Right ventricle myocardium superior (tissue), 1 donor: ENCODE results near the gene HOATZ. TPM values are rescaled to one million over a fixed set of nuclear protein-coding genes. Genes with fewer than 3 reads are reported as not detected.

Source experiments
- ATAC-seq: fragments of 200-7000 bp; cut with Tn5 transposase; one replicate; pipeline ENCODE4 v1.9.1; 2020; ENCODE audit warnings: mild to moderate bottlenecking; ENCODE audit not compliant: poor library complexity
- DNase-seq: peaks from one replicate; pipeline ENCODE4 v3.0.0-alpha.2; 2020
- intact Hi-C: fragments of 100-400 bp; cut with DNase I; formaldehyde crosslinking; loops from one replicate; pipeline ENCODE4 v1.11.2; 2022
- long read RNA-seq: library from polyadenylated mRNA; unstranded; transcript quantifications from one replicate; pipeline ENCODE4 v2.0.0, GENCODE V29; 2021
- total RNA-seq: library from RNA; stranded (reverse); fragmentation: NEBNext Ultra II Directional; extraction: Animal tissue kit (Norgen Biotek cat#: 25700); gene quantifications from one replicate; pipeline ENCODE4 v1.2.1, GENCODE V29; 2021
- donor health status: DM: no; HTN: yes; CAD: no; lungs with severe emphysema.

Gene HOATZ
- not detected for total RNA-seq
- long read RNA-seq = 0 reads

DNA sequence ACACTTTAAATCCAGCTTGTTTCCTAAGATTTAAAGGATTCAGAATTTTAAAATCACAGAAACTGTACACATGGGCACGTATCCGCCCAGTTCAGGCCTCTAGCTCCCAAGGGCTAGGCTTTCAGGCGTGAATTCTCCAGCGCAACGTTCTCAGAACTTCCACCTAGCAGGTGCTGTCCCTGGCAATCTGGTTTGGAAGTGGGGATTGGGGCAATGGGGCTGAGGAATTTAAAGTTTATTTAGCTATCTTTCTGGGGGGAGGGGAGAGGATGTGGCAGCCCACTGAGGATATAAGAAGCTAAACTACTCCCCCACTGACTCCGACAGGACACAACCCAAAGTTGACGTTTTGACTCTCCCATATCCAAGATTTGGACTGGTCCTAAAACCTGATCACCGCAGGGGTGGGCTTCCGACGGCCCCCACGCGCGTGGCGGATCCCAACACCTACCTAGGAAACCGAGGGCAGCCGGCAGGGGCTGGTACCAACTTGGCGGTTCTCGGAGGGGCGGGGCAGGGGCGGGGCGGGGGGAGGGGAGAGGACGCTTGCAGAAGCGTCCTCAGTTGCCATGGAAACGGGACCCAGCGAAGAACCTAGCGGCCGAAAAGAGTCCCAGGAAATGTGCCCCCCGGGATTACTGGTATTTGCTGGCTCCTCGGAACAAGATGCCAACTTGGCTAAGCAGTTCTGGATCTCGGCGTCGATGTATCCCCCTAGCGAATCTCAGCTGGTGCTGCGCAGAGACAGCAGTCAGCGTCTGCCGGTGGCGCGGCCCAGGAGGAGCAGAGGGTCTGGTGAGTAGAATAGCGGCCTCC lies at the start of gene HOATZ:
Gene HOATZ, plus strand, starts transcription at position 563 of the 816 bp plus-strand sequence. Its CDS starts 7 bp downstream, at position 570.
- ATAC-seq = no peak
- no peak for DNase-seq
- intact Hi-C loops = no loop called here

DNA sequence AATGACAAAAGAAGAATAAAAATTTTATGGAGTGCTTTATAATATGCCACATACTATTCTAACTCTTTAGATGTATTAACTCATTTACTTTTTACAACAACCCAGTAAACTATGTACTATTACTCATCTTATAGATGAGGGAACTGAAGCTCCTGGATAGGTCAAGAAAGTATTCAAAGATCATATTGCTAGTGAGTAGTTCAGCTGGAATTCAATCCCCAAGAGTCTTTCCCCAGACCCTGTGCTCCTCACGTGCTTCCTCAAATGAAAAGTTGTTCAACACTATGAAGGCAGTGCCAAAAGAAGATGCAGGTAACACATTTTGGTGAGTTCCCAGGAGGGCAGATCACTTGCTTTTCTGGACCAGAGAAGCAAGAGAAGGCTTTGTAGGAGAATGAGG lies 49.2 kb upstream of the HOATZ start:
- no peak for DNase-seq
- no peak for ATAC-seq
- intact Hi-C loops = no loop called here

- no peak for ATAC-seq
- intact Hi-C loops = no loop called here
- no peak for DNase-seq
Measured at GRCh38 chr11:111466615-111467014, 48.0 kb upstream of the HOATZ start.

- intact Hi-C loops = no loop called here
- DNase-seq (no peak), ATAC-seq (no peak)
Measured at GRCh38 chr11:111469200-111469599, 45.4 kb upstream of the HOATZ start.

DNA sequence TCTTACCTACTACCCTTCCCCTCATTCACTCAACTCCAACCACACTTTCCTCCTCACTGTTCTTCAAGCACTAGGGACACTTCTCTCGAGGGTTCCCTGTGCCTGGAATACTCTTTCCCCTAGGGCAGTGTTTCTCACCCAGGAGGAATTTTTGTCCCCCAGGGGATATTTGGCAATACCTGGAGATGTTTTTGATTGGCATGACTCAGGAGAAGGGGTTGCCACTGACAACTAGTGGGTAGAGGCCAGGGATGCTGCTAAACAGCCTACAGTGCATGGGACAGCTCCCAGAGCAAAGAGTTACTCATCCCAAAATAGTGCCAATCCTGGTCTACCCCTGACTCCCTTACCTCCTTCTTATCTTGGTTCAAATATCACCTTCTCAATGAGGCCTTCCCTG lies 42.4 kb upstream of the HOATZ start:
- no peak for DNase-seq
- no peak for ATAC-seq
- intact Hi-C loops = no loop called here

DNA sequence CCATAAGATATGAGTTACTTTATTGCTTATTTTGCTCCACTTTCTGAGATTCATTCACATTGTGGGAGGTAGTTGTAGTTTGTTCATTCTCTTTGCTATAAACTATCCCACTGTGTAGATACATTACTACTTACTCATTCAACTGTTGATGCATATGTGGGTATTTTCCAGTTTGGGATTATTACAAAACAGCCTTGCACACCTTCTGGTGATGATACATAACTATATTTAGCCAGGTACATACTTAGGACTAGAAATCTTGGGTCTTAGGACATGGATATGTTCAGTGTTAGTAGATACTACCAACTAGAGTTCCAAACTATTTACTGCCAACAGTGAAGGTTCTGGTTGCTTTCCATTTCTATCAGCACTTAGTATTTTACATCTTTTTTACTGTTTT lies 40.1 kb upstream of the HOATZ start:
- DNase-seq = no peak
- intact Hi-C loops = no loop called here
- ATAC-seq = no peak

DNA sequence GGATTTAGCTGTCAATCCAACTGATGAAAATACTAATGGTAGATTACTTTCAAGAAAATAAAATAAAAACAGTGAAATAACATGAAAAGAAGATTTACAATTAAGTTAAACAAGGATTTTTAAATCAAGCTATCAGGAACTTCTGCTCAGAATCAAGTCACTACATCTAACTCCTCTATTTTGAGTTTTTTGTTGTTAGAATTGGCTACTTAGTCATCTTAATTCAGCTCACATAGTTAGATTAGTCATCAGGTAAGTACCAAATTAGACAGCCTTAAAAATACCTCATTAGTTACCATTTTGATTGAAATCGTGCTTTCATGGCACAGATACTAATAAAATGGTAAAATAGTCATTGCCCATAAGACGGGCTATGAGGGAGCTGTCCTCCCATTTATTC lies 38.2 kb upstream of the HOATZ start:
- DNase-seq = no peak
- no peak for ATAC-seq
- intact Hi-C loops = no loop called here

DNA sequence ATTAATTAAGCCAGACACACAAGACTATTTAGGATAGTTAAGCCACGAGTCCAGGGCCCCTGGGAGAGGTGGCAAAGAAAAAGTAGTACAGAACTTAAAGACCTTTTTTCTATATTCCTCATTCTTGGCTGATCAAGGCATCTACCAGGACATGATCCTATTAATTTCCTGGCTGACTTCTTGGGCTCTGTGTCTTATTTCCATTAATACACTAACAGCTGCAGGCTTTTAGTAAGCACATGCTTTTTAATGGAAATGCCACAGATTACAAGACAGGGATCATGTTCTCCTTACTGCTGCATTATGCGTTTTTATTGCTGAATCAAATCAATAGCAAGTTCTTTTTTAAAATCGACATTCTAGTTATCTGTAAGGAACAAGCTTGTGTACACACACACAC lies 37.6 kb upstream of the HOATZ start:
- DNase-seq = no peak
- intact Hi-C loops = no loop called here
- no peak for ATAC-seq

DNA sequence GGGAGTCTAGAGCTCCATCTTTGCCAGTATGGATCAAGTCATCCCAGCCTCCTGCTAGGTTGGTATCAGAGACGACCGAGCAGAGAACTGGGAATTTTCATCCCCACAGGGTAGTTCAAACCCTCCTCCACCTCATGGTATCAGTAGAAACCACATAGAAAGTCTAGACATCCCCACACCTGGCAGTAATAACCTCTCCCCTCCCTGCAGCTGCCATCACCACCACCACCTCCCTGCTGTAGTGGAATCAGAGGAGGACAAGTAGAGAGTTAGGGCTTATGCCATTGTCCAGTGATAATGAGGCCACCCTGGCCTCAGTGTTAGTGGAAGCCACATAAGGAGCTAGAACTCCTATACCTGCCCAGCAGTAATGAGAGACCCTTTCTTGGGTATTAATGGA lies 36.7 kb upstream of the HOATZ start:
- intact Hi-C loops = no loop called here
- DNase-seq = no peak
- ATAC-seq = no peak

- intact Hi-C loops = no loop called here
- DNase-seq = no peak
- no peak for ATAC-seq
Measured at GRCh38 chr11:111479666-111480065, 34.9 kb upstream of the HOATZ start.

GRCh38 chr11:111483431-111483830 lies 31.1 kb upstream of the HOATZ start:
- ATAC-seq (no peak), DNase-seq (no peak)
- intact Hi-C loops = no loop called here

GRCh38 chr11:111490496-111490895 lies 24.1 kb upstream of the HOATZ start:
- intact Hi-C loops = no loop called here
- DNase-seq (no peak), ATAC-seq (no peak)

GRCh38 chr11:111494040-111494439 lies 20.5 kb upstream of the HOATZ start:
- ATAC-seq = no peak
- no peak for DNase-seq
- intact Hi-C loops = no loop called here

- ATAC-seq (no peak), DNase-seq (no peak)
- intact Hi-C loops = no loop called here
Measured at GRCh38 chr11:111499483-111499882, 15.1 kb upstream of the HOATZ start.

DNA sequence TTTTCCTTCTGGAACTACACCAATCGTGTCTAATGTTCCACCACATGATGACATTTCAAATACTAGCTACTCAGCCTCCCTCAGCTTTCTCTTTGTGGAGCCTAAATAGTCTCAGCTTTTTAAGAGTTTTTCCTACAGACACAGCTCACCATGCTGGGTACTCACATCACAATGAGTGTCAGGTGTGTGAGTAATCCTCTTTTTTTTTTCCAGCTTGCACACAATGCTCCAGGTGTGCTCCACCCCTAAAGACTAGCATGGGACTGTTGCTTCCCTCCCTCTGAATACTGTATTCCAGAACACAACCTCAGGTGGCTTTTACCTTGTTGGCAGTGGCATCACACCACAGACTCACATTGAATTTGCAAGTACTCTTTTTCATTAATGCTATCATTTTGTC lies 14.1 kb upstream of the HOATZ start:
- intact Hi-C loops = no loop called here
- ATAC-seq = no peak
- no peak for DNase-seq

GRCh38 chr11:111502611-111503010 lies 12.0 kb upstream of the HOATZ start:
- ATAC-seq (no peak), DNase-seq (no peak)

GRCh38 chr11:111510311-111510710 lies 4.3 kb upstream of the HOATZ start:
- no peak for DNase-seq
- no peak for ATAC-seq
- intact Hi-C loops = no loop called here

More at GRCh38 chr11:111502611-111503010, 12.0 kb upstream of the HOATZ start:
- intact Hi-C loops = no loop called here

- DNase-seq (no peak), ATAC-seq (peak; percentile 34)
- intact Hi-C loops = no loop called here
Measured at GRCh38 chr11:111512296-111513239, 2.0 kb upstream of the HOATZ start, which contains the start of gene BTG4. Gene BTG4, minus strand, starts transcription at chr11:111512386. Its CDS starts 13,610 bp downstream, at chr11:111498776.

DNA sequence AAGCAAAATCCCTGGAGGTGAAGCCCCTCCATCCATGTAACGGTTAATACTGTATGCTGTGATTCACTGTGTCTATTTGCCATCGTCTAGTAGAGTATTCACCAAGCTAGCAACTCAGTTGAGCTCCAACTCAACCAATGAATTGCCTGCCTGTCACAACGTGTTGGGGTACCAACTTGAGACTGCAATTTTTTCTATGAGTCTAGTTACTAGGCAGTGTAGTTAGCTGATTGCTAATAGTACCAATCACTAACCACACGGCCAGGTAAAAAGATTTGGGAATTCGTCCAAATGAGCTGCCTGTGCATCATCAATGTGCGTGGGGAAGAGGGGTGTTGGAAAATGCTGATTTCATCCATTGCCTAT lies 1.4 kb upstream of the HOATZ start:
- ATAC-seq = no peak
- intact Hi-C loops = no loop called here

GRCh38 chr11:111515591-111515990 lies 1.0 kb downstream of the HOATZ start:
- DNase-seq (no peak), ATAC-seq (no peak)
- intact Hi-C loops = no loop called here

More for the DNA sequence above, 1.4 kb upstream of the HOATZ start:
- DNase-seq = no peak
